ENCODE results near the gene ZSCAN9. TPM values are rescaled to one million over a fixed set of nuclear protein-coding genes. Genes with fewer than 3 reads are reported as not detected.

Gene ZSCAN9
- total and polyA plus RNA-seq, 2 of the 13 experiments (the other 11 are each of a cell fraction or from before 2014, with no cell fraction given): 14.6 to 17.8 TPM

GRCh38 chr6:28225056-28225834, at the start of gene ZSCAN9 (continued):
- TF ChIP-seq THAP9 (CRISPR knock-in tag; IDR thresholded peaks at IDR 0.05; ENCODE audit: borderline replicate concordance) (peak; percentile 92), FOXO4 (CRISPR knock-in tag; conservative IDR thresholded peaks at IDR 0.05) (no peak), MIXL1 (CRISPR knock-in tag; IDR thresholded peaks at IDR 0.05) (peak; percentile 73; the same call in 1 of the 2 replicates), TFDP2 (CRISPR knock-in tag; IDR thresholded peaks at IDR 0.05) (peak; percentile 67; the same call in 1 of the 2 replicates), GFI1 (CRISPR knock-in tag; IDR thresholded peaks at IDR 0.05; ENCODE audit: borderline replicate concordance) (peak; percentile 43; the same call in 1 of the 2 replicates), MXD4 (CRISPR knock-in tag; IDR thresholded peaks at IDR 0.05) (peak; percentile 68; the same call in 1 of the 2 replicates), MEIS1 (CRISPR knock-in tag; IDR thresholded peaks at IDR 0.05; ENCODE audit: borderline replicate concordance) (peak; percentile 65; the same call in 1 of the 2 replicates), PLRG1 (conservative IDR thresholded peaks at IDR 0.05) (no peak), ZNF362 (CRISPR knock-in tag; IDR thresholded peaks at IDR 0.05; ENCODE audit: borderline replicate concordance) (peak; percentile 57; the same call in 1 of the 2 replicates), ZFP37 (CRISPR knock-in tag; IDR thresholded peaks at IDR 0.05; ENCODE audit: borderline replicate concordance) (no peak), NR2F6 (IDR thresholded peaks at IDR 0.05) (peak; percentile 33), NR2F6 (CRISPR knock-in tag; IDR thresholded peaks at IDR 0.05) (peak; percentile 64; the same call in 1 of the 2 replicates), GZF1 (CRISPR knock-in tag; IDR thresholded peaks at IDR 0.05) (peak; percentile 82; the same call in 1 of the 2 replicates)
- TF ChIP-seq, protein P1, sequence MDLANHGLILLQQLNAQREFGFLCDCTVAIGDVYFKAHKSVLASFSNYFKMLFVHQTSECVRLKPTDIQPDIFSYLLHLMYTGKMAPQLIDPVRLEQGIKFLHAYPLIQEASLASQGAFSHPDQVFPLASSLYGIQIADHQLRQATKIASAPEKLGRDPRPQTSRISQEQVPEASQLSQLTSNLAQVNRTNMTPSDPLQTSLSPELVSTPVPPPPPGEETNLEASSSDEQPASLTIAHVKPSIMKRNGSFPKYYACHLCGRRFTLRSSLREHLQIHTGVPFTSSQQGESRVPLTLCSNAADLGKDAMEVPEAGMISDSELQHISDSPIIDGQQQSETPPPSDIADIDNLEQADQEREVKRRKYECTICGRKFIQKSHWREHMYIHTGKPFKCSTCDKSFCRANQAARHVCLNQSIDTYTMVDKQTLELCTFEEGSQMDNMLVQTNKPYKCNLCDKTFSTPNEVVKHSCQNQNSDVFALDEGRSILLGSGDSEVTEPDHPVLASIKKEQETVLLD (CRISPR knock-in tag; IDR thresholded peaks at IDR 0.05; ENCODE audit: low read depth): peak; percentile 79
- TF ChIP-seq, protein P2, sequence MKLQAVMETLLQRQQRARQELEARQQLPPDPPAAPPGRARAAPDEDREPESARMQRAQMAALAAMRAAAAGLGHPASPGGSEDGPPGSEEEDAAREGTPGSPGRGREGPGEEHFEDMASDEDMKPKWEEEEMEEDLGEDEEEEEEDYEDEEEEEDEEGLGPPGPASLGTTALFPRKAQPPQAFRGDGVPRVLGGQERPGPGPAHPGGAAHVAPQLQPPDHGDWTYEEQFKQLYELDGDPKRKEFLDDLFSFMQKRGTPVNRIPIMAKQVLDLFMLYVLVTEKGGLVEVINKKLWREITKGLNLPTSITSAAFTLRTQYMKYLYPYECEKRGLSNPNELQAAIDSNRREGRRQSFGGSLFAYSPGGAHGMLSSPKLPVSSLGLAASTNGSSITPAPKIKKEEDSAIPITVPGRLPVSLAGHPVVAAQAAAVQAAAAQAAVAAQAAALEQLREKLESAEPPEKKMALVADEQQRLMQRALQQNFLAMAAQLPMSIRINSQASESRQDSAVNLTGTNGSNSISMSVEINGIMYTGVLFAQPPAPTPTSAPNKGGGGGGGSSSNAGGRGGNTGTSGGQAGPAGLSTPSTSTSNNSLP (IDR thresholded peaks at IDR 0.05; ENCODE audit: low read depth, low read length): peak; percentile 49; the same call in 1 of the 2 replicates
- TF ChIP-seq, protein P3, sequence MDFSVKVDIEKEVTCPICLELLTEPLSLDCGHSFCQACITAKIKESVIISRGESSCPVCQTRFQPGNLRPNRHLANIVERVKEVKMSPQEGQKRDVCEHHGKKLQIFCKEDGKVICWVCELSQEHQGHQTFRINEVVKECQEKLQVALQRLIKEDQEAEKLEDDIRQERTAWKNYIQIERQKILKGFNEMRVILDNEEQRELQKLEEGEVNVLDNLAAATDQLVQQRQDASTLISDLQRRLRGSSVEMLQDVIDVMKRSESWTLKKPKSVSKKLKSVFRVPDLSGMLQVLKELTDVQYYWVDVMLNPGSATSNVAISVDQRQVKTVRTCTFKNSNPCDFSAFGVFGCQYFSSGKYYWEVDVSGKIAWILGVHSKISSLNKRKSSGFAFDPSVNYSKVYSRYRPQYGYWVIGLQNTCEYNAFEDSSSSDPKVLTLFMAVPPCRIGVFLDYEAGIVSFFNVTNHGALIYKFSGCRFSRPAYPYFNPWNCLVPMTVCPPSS (IDR thresholded peaks at IDR 0.05): no peak
